H9 (cell line): Measurements from ENCODE around the gene NCBP2L. TPM values are rescaled to one million over a fixed set of nuclear protein-coding genes. Genes with fewer than 3 reads are reported as not detected.

Experiments used
- DNase-seq: peaks from one replicate; pipeline ENCODE4 v3.0.0-alpha.2; 2017
- H2AFZ ChIP-seq: one replicate; pipeline ENCODE4 v1.6.1; 2013; ENCODE audit warnings: mild to moderate bottlenecking, low read length, control low read depth, moderate library complexity
- H2AK5ac ChIP-seq: 2 replicates; pipeline ENCODE4 v1.6.1; 2013; ENCODE audit warnings: low read length, control low read depth, mixed read lengths; ENCODE audit not compliant: insufficient read length
- H2BK120ac ChIP-seq: one replicate; pipeline ENCODE4 v1.6.1; 2013; ENCODE audit warnings: low read depth, mild to moderate bottlenecking, low read length, control low read depth, inconsistent platforms; ENCODE audit not compliant: poor library complexity, severe bottlenecking
- H2BK12ac ChIP-seq: 2 replicates; pipeline ENCODE4 v1.6.1; 2013; ENCODE audit warnings: low read length, control low read depth, mixed read lengths, low read depth; ENCODE audit not compliant: insufficient read length
- H2BK15ac ChIP-seq: 2 replicates; pipeline ENCODE4 v1.6.1; 2013; ENCODE audit warnings: low read depth, low read length, control low read depth
- H2BK20ac ChIP-seq: one replicate; pipeline ENCODE4 v1.6.1; 2013; ENCODE audit warnings: low read depth, mild to moderate bottlenecking, low read length, control low read depth, inconsistent platforms; ENCODE audit not compliant: poor library complexity, severe bottlenecking
- H2BK5ac ChIP-seq: 2 replicates; pipeline ENCODE4 v1.6.1; 2013; ENCODE audit warnings: low read length, control low read depth, mixed read lengths; ENCODE audit not compliant: insufficient read length
- H3K14ac ChIP-seq: 2 replicates; pipeline ENCODE4 v1.6.1; 2013; ENCODE audit warnings: low read length, control low read depth; ENCODE audit not compliant: insufficient read depth
- H3K18ac ChIP-seq: 2 replicates; pipeline ENCODE4 v1.6.1; 2013; ENCODE audit warnings: low read depth, mild to moderate bottlenecking, mixed read lengths, low read length, control low read depth; ENCODE audit not compliant: insufficient read length
- H3K23ac ChIP-seq: 2 replicates; pipeline ENCODE4 v1.6.1; 2013; ENCODE audit warnings: low read length, control low read depth, mixed read lengths, low read depth; ENCODE audit not compliant: insufficient read length
- H3K23me2 ChIP-seq: 2 replicates; pipeline ENCODE4 v1.6.1; 2013; ENCODE audit warnings: low read depth, mild to moderate bottlenecking, mixed read lengths, low read length, control low read depth; ENCODE audit not compliant: insufficient read length, poor library complexity, severe bottlenecking
- H3K27ac ChIP-seq: 2 replicates; pipeline ENCODE4 v1.5.1; 2013; ENCODE audit warnings: low read length, control low read depth, mixed read lengths, low read depth; ENCODE audit not compliant: insufficient read length
- H3K27me3 ChIP-seq: 2 replicates; pipeline ENCODE4 v1.6.1; 2013; ENCODE audit warnings: low read length, control low read depth, inconsistent platforms; ENCODE audit not compliant: insufficient read depth
- H3K4ac ChIP-seq: 2 replicates; pipeline ENCODE4 v1.6.1; 2013; ENCODE audit warnings: low read depth, mild to moderate bottlenecking, control low read depth, inconsistent platforms, low read length, moderate library complexity
- H3K4me1 ChIP-seq: 2 replicates; pipeline ENCODE4 v1.6.1; 2013; ENCODE audit warnings: low read length, control low read depth, inconsistent platforms; ENCODE audit not compliant: insufficient read depth
- H3K4me2 ChIP-seq: 2 replicates; pipeline ENCODE4 v1.6.1; 2013; ENCODE audit warnings: low read length, control low read depth, mixed read lengths; ENCODE audit not compliant: insufficient read length, insufficient read depth
- H3K56ac ChIP-seq: 2 replicates; pipeline ENCODE4 v1.6.1; 2013; ENCODE audit warnings: low read depth, mild to moderate bottlenecking, mixed read lengths, low read length, control low read depth; ENCODE audit not compliant: insufficient read length
- H3K79me1 ChIP-seq: 2 replicates; pipeline ENCODE4 v1.6.1; 2013; ENCODE audit warnings: low read depth, mild to moderate bottlenecking, moderate library complexity, low read length, control low read depth, inconsistent platforms; ENCODE audit not compliant: insufficient read depth, poor library complexity, severe bottlenecking
- H3K79me2 ChIP-seq: 2 replicates; pipeline ENCODE4 v1.6.1; 2013; ENCODE audit warnings: low read length, control low read depth, inconsistent platforms; ENCODE audit not compliant: insufficient read depth
- H3K9ac ChIP-seq: 2 replicates; pipeline ENCODE4 v1.6.1; 2013; ENCODE audit warnings: low read length, control low read depth, mixed read lengths; ENCODE audit not compliant: insufficient read length; ENCODE audit errors: extremely low read depth
- H3K9me3 ChIP-seq: one replicate; pipeline ENCODE4 v1.6.1; 2013; ENCODE audit warnings: low read depth, low read length, inconsistent platforms; ENCODE audit not compliant: control insufficient read depth
- H3T11ph ChIP-seq: one replicate; pipeline ENCODE4 v1.6.1; 2013; ENCODE audit warnings: mild to moderate bottlenecking, low read length, control low read depth, inconsistent platforms
- H4K20me1 ChIP-seq: one replicate; pipeline ENCODE4 v1.6.1; 2013; ENCODE audit not compliant: control insufficient read depth, insufficient read length, insufficient read depth
- H4K5ac ChIP-seq: 2 replicates; pipeline ENCODE4 v1.6.1; 2013; ENCODE audit warnings: low read depth, mild to moderate bottlenecking, mixed read lengths, low read length, control low read depth; ENCODE audit not compliant: insufficient read length
- H4K8ac ChIP-seq: replicated peaks from 2 replicates; pipeline ENCODE4 v1.6.1; 2013; ENCODE audit warnings: low read length, control low read depth, mixed read lengths, low read depth; ENCODE audit not compliant: insufficient read length
- H4K91ac ChIP-seq: 2 replicates; pipeline ENCODE4 v1.6.1; 2013; ENCODE audit warnings: low read depth, mild to moderate bottlenecking, moderate library complexity, mixed read lengths, low read length, control low read depth; ENCODE audit not compliant: insufficient read length
- H3K27ac Mint-ChIP-seq, 3 experiments: 2 replicates in 2 of 3; 3 replicates in 1 of 3; pipeline ENCODE4 v1.8.0; 2020 to 2021; ENCODE audit warnings: mixed read lengths in 3 of 3, mild to moderate bottlenecking in 1 of 3, moderate library complexity in 1 of 3
- H3K27me3 Mint-ChIP-seq: 2 replicates; pipeline ENCODE4 v1.8.0; 2021; ENCODE audit warnings: low read depth, mild to moderate bottlenecking, moderate library complexity, mixed read lengths
- H3K36me3 Mint-ChIP-seq, 3 experiments: 2 replicates in 2 of 3; 3 replicates in 1 of 3; pipeline ENCODE4 v1.8.0; 2020 to 2021; ENCODE audit warnings: low read depth in 3 of 3, mixed read lengths in 3 of 3; ENCODE audit not compliant: insufficient read depth in 1 of 3
- H3K4me1 Mint-ChIP-seq, 2 experiments: 2 replicates each; pipeline ENCODE4 v1.8.0; 2020; ENCODE audit warnings: mixed read lengths in 2 of 2
- H3K4me3 Mint-ChIP-seq, 2 experiments: 2 replicates in 1 of 2; 3 replicates in 1 of 2; pipeline ENCODE4 v1.8.0; 2020 to 2021; ENCODE audit warnings: mild to moderate bottlenecking in 2 of 2, mixed read lengths in 2 of 2, moderate library complexity in 1 of 2
- H3K9me3 Mint-ChIP-seq, 2 experiments: 2 replicates in 1 of 2; 3 replicates in 1 of 2; pipeline ENCODE4 v1.8.0; 2020; ENCODE audit warnings: mild to moderate bottlenecking in 2 of 2, mixed read lengths in 2 of 2, moderate library complexity in 1 of 2
- WGBS: extraction: QIAGEN DNeasy Blood & Tissue Kit; methylation state at CpG from one replicate; pipeline ENCODE4 v1.1.7; 2013; ENCODE audit warnings: missing lambda C conversion rate, low lambda C conversion rate, mixed read lengths; ENCODE audit not compliant: insufficient read length; ENCODE audit errors: extremely low coverage; 5-methylcytosine and 5-hydroxymethylcytosine counted together
- total RNA-seq: library from RNA; stranded (reverse); gene quantifications from 2 replicates; pipeline ENCODE4 v1.2.1, GENCODE V29; 2021
- TF ChIP-seq, protein P1 (sequence below): fragments of 200-600 bp; sonication (generic); conservative IDR thresholded peaks from 3 replicates; pipeline ENCODE4 v1.8.0; 2021; ENCODE audit warnings: antibody characterized with exemption, mild to moderate bottlenecking

NCBP2L gene
- total RNA-seq, 1 experiment from 2014 or later, result not detected

DNA sequence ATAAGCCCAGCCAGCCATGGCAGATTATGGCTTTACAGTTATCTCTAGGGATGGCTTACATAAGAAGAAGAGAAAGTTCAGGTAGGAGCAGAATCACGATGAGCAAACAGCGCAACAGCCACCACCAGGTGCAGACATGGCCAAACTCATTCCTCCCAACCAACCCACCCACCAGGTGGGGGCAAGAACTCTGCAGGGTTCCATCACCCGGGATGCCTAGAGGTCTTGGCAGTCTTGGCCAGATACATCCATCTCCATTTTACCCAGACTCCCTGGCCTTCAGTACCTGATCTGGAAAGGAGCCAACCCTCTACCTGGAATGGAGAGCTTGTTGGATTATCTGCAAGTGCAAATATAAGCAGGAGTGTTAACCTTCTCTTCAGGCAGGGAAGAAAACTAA, 9.5 kb upstream of the NCBP2L start:
- H3K56ac ChIP-seq, result no peak overlapping the region
- H3K27ac Mint-ChIP-seq, result no peak overlapping the region
- peaks cover 2% of the 10 kb centered on the region; the same call in 1 of the 2 replicates for H3K4me1 ChIP-seq
- no peak overlapping the region for H2AK5ac ChIP-seq
- H2BK120ac ChIP-seq, result no peak overlapping the region
- peaks cover 6 to 14% of the 10 kb centered on the region in 2 experiments; a peak in 3 of 4 replicates for H3K4me1 Mint-ChIP-seq
- H3K4me2 ChIP-seq, result no peak overlapping the region
- H2BK12ac ChIP-seq, result no peak overlapping the region
- no peak overlapping the region for H4K8ac ChIP-seq
- no CpG with 5 or more reads among the region's 3 CpGs for WGBS
- no peak overlapping the region for H3T11ph ChIP-seq
- H4K20me1 ChIP-seq, result no peaks in the 10 kb centered on the region
- H4K5ac ChIP-seq, result no peak overlapping the region
- no peak overlapping the region for H3K23ac ChIP-seq
- H3K27me3 ChIP-seq, result no peaks in the 10 kb centered on the region
- H2BK20ac ChIP-seq, result no peak overlapping the region
- H3K36me3 Mint-ChIP-seq, result no peaks in the 10 kb centered on the region
- H4K91ac ChIP-seq, result no peak overlapping the region
- H3K4me3 Mint-ChIP-seq, result no peak overlapping the region
- H3K79me2 ChIP-seq, result no peaks in the 10 kb centered on the region
- no peak overlapping the region for H3K9ac ChIP-seq
- no peak overlapping the region for H3K14ac ChIP-seq
- DNase-seq, result no peak
- H2BK15ac ChIP-seq, result no peak overlapping the region
- peaks cover 4% of the 10 kb centered on the region for H3K27me3 Mint-ChIP-seq
- TF ChIP-seq, protein P1, sequence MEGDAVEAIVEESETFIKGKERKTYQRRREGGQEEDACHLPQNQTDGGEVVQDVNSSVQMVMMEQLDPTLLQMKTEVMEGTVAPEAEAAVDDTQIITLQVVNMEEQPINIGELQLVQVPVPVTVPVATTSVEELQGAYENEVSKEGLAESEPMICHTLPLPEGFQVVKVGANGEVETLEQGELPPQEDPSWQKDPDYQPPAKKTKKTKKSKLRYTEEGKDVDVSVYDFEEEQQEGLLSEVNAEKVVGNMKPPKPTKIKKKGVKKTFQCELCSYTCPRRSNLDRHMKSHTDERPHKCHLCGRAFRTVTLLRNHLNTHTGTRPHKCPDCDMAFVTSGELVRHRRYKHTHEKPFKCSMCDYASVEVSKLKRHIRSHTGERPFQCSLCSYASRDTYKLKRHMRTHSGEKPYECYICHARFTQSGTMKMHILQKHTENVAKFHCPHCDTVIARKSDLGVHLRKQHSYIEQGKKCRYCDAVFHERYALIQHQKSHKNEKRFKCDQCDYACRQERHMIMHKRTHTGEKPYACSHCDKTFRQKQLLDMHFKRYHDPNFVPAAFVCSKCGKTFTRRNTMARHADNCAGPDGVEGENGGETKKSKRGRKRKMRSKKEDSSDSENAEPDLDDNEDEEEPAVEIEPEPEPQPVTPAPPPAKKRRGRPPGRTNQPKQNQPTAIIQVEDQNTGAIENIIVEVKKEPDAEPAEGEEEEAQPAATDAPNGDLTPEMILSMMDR, result no peak
- H3K27ac ChIP-seq, result no peak overlapping the region
- peaks cover 0 to 35% of the 10 kb centered on the region in 2 experiments; a peak in 2 of 5 replicates for H3K9me3 Mint-ChIP-seq
- H3K9me3 ChIP-seq, result no peaks in the 10 kb centered on the region
- H2AFZ ChIP-seq, result no peak overlapping the region
- H3K18ac ChIP-seq, result no peak overlapping the region
- no peaks in the 10 kb centered on the region for H3K23me2 ChIP-seq
- no peaks in the 10 kb centered on the region for H3K79me1 ChIP-seq
- H2BK5ac ChIP-seq, result no peak overlapping the region
- H3K4ac ChIP-seq, result no peak overlapping the region
